Neural crest cell (in vitro differentiated cells): ENCODE results near the gene FLNA. TPM values are rescaled to one million over a fixed set of nuclear protein-coding genes. Genes with fewer than 3 reads are reported as not detected.

ENCODE experiments used
- DNase-seq: peaks from one replicate; pipeline ENCODE4 v3.0.0; 2021; ENCODE audit warnings: low read depth, mixed read lengths, low spot score
- H3K27ac Mint-ChIP-seq: one replicate; pipeline ENCODE4 v1.8.0; 2021; ENCODE audit warnings: mild to moderate bottlenecking, mixed read lengths; ENCODE audit not compliant: unreplicated experiment
- H3K27me3 Mint-ChIP-seq: 2 replicates; pipeline ENCODE4 v1.8.0; 2021; ENCODE audit warnings: low read depth, mild to moderate bottlenecking, mixed read lengths
- H3K36me3 Mint-ChIP-seq: 2 replicates; pipeline ENCODE4 v1.8.0; 2021; ENCODE audit warnings: low read depth, mild to moderate bottlenecking, mixed read lengths
- H3K4me1 Mint-ChIP-seq: 2 replicates; pipeline ENCODE4 v1.8.0; 2021; ENCODE audit warnings: mixed read lengths
- H3K4me3 Mint-ChIP-seq: one replicate; pipeline ENCODE4 v1.8.0; 2021; ENCODE audit warnings: mild to moderate bottlenecking, mixed read lengths
- H3K9me3 Mint-ChIP-seq: 2 replicates; pipeline ENCODE4 v1.8.0; 2021; ENCODE audit warnings: mixed read lengths
- CTCF ChIP-seq: fragments of 200-600 bp; sonication (generic); conservative IDR thresholded peaks from 2 replicates; pipeline ENCODE4 v1.5.0; 2021; ENCODE audit warnings: antibody characterized with exemption, mild to moderate bottlenecking
- total RNA-seq: library from RNA; stranded (reverse); gene quantifications from 2 replicates; pipeline ENCODE4 v1.2.1, GENCODE V29; 2021

The FLNA gene
- total RNA-seq, 1 donor from 2014 or later = 809 TPM

GRCh38 chrX:154375156-154375504 lies 696 bp upstream of the FLNA start:
- H3K4me1 Mint-ChIP-seq = peaks cover 10% of the 10 kb centered on the region
- no peak overlapping the region for H3K27ac Mint-ChIP-seq
- no peaks in the 10 kb centered on the region for H3K36me3 Mint-ChIP-seq
- DNase-seq = no peak
- no peaks in the 10 kb centered on the region for H3K9me3 Mint-ChIP-seq
- peak overlapping the region; percentile 79 for H3K4me3 Mint-ChIP-seq
- peaks cover 5% of the 10 kb centered on the region for H3K27me3 Mint-ChIP-seq
- no peak for TF ChIP-seq CTCF

- no peaks in the 10 kb centered on the region for H3K9me3 Mint-ChIP-seq
- peak; percentile 69 for TF ChIP-seq CTCF
- peaks cover 4% of the 10 kb centered on the region for H3K36me3 Mint-ChIP-seq
- H3K4me3 Mint-ChIP-seq = peak overlapping the region; percentile 93
- peaks cover 6% of the 10 kb centered on the region for H3K4me1 Mint-ChIP-seq
- peak; percentile 63 for DNase-seq
- peaks cover 8% of the 10 kb centered on the region for H3K27me3 Mint-ChIP-seq
- H3K27ac Mint-ChIP-seq = no peak overlapping the region
Measured at GRCh38 chrX:154373340-154374306, 811 bp downstream of the FLNA start.

GRCh38 chrX:154372612-154373022 lies 1.8 kb downstream of the FLNA start:
- peaks cover 8% of the 10 kb centered on the region for H3K27me3 Mint-ChIP-seq
- no peaks in the 10 kb centered on the region for H3K9me3 Mint-ChIP-seq
- TF ChIP-seq CTCF = no peak
- peaks cover 6% of the 10 kb centered on the region for H3K4me1 Mint-ChIP-seq
- H3K4me3 Mint-ChIP-seq = peak overlapping the region; percentile 83
- H3K36me3 Mint-ChIP-seq = peaks cover 4% of the 10 kb centered on the region
- no peak overlapping the region for H3K27ac Mint-ChIP-seq
- DNase-seq = no peak

- no peak overlapping the region for H3K27ac Mint-ChIP-seq
- no peak overlapping the region for H3K4me3 Mint-ChIP-seq
- peaks cover 6% of the 10 kb centered on the region for H3K4me1 Mint-ChIP-seq
- no peak for TF ChIP-seq CTCF
- H3K9me3 Mint-ChIP-seq = no peaks in the 10 kb centered on the region
- peaks cover 8% of the 10 kb centered on the region for H3K27me3 Mint-ChIP-seq
- DNase-seq = no peak
- peaks cover 4% of the 10 kb centered on the region for H3K36me3 Mint-ChIP-seq
Measured at GRCh38 chrX:154371789-154372300, 2.6 kb downstream of the FLNA start.

- Mint-ChIP-seq H3K27ac (peak overlapping the region; percentile 83), H3K27me3 (peaks cover 8% of the 10 kb centered on the region), H3K9me3 (no peaks in the 10 kb centered on the region), H3K4me3 (peak overlapping the region; percentile 90), H3K4me1 (peaks cover 6% of the 10 kb centered on the region), H3K36me3 (peaks cover 4% of the 10 kb centered on the region)
- peak; percentile 74 for DNase-seq
- TF ChIP-seq CTCF = no peak
Measured at GRCh38 chrX:154371017-154371788, 3.2 kb downstream of the FLNA start.
